HG02678 (cell line): Measurements from ENCODE around the gene SLC38A2.
"Not testable (repeated sequence)": the region's sequence is repeated elsewhere in the genome, so short reads cannot be mapped to it uniquely, and the experiment has no call there.

Experiments
- ATAC-seq: cut with Tn5 transposase; IDR thresholded peaks from one replicate; pipeline ENCODE4 v1.9.1; 2021; ENCODE audit warnings: mild to moderate bottlenecking, moderate library complexity; ENCODE audit not compliant: unreplicated experiment

SLC38A2 gene

DNA sequence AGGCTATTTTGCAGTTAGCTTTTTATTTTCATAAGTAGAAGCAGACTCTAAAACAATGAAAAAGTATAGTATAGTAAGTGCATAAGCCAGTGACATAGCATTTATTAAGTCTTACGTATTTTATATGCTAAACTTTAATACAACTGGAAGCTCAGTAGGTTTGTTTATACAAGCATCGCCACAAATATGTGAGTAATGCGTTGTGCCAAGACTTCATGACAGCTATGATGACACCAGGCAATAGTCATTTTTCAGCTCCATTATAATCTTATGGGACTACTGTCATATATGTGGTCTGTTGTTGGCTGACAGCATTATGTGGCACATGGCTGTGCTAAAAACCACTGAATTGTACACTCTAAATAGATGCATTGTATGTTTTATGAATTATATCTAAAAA is 40.3 kb downstream of the SLC38A2 start:
- no peak for ATAC-seq

DNA sequence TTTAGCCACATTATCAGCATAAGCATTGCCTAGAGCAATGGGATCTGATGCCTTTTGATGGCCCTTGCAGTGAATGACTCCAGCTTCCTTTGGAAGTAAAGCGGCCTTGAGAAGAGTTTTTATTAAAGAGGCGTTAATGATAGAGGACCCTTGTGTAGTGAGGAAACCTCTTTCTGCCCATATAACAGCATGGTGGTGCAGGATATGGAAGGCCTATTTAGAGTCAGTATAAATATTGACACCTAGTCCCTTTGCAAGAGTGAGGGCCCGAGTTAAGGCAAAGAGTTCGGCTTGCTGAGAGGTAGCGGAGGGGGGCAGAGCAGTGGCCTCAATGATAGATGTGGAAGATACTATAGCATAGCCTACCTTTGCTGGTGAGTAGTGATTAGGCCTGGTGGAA is 47.5 kb downstream of the SLC38A2 start:
- ATAC-seq: not testable (repeated sequence)

DNA sequence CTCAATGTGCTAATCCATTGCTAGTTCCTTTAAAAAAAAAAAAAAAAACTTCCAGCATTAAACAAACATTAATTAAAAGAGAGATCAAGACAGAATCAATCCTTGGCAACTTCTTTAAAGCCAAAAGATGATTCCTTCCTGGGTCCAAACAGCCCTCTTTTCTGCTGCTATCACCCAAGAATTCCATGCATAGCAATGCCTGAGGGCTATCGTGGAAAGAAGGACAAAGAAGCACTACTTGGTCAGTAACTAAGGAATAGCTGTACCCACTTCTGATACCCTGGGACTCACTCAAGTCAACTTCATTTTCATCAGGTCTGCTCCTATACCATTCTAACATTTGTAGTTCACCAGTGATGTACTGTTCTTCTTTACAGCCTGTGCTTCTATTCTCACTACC is 51.8 kb downstream of the SLC38A2 start:
- ATAC-seq: no peak

DNA sequence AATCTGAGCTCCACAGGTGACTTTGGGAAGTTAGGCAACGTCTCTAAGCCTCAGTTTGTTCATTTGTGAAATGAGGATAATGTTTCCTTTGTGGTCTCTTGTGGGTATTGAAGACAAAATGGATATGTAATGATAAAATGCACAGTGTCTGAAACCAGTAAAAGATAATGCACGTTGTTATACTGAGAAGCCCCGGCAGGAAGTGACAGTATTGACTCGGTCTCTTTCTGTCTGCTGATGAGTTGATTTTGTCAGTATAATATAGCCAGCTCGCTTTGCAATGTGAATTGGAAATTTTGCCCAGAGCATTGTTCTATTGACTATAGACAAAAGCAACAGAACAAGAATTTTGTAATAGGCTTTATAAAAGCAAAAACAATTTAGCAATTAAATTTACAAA is 54.5 kb downstream of the SLC38A2 start:
- no peak for ATAC-seq
